A673 (cell line): ENCODE data around the gene UBA52. TPM values are rescaled to one million over a fixed set of nuclear protein-coding genes. Genes with fewer than 3 reads are reported as not detected.

Experiments
- BruUV-seq: library from RNA; stranded (reverse); fragments of 400-500 nt; replicated peaks from 2 replicates; lab custom pipeline; 2021; lab: Mats Ljungman, UMichigan
- CTCF ChIA-PET: fragments of 300-600 bp; sonication (Branson Sonifier 250); formaldehyde crosslinking; loops from one replicate; lab custom pipeline; 2022; ENCODE audit warnings: antibody characterized with exemption; lab: Charles Lee
- POLR2A ChIA-PET: fragments of 300-600 bp; sonication (Branson Sonifier 250); formaldehyde crosslinking; loops from one replicate; lab custom pipeline; 2022; ENCODE audit warnings: antibody characterized with exemption; ENCODE audit not compliant: low non-redundant PET; lab: Charles Lee
- DNase-seq: peaks from one replicate; pipeline ENCODE4 v3.0.0-alpha.2; 2015; ENCODE audit warnings: low spot score
- H3K27ac ChIP-seq: fragments of 200-600 bp; sonication (generic); 2 replicates; pipeline ENCODE4 v1.5.1; 2016; ENCODE audit warnings: mixed run types, low read depth, mild to moderate bottlenecking, mixed read lengths, antibody characterized with exemption, low read length; ENCODE audit not compliant: poor library complexity, severe bottlenecking
- H3K27me3 ChIP-seq: fragments of 200-600 bp; sonication (generic); replicated peaks from 2 replicates; pipeline ENCODE4 v1.6.1; 2017; ENCODE audit warnings: mixed run types, low read depth, mild to moderate bottlenecking, mixed read lengths, antibody characterized with exemption, low read length; ENCODE audit not compliant: insufficient read depth, poor library complexity
- H3K36me3 ChIP-seq: fragments of 200-600 bp; sonication (generic); 2 replicates; pipeline ENCODE4 v1.6.1; 2016; ENCODE audit warnings: mixed run types, mild to moderate bottlenecking, mixed read lengths, antibody characterized with exemption, low read length; ENCODE audit not compliant: insufficient read depth, poor library complexity, severe bottlenecking
- H3K4me1 ChIP-seq: fragments of 200-600 bp; sonication (generic); 2 replicates; pipeline ENCODE4 v1.6.1; 2017; ENCODE audit warnings: mixed run types, mild to moderate bottlenecking, mixed read lengths, antibody characterized with exemption, low read length; ENCODE audit not compliant: insufficient read depth, poor library complexity, severe bottlenecking
- H3K4me3 ChIP-seq: fragments of 200-600 bp; sonication (generic); 2 replicates; pipeline ENCODE4 v1.5.1; 2016; ENCODE audit warnings: low read depth, mixed run types, mild to moderate bottlenecking, mixed read lengths, low read length; ENCODE audit not compliant: poor library complexity, severe bottlenecking
- H3K9me3 ChIP-seq: fragments of 200-600 bp; sonication (generic); 2 replicates; pipeline ENCODE4 v1.6.1; 2016; ENCODE audit warnings: mixed run types, low read depth, mild to moderate bottlenecking, mixed read lengths, antibody characterized with exemption, low read length; ENCODE audit not compliant: poor library complexity, severe bottlenecking
- EZH2 ChIP-seq: fragments of 200-600 bp; sonication (generic); IDR thresholded peaks from 2 replicates; pipeline ENCODE4 v1.6.1; 2017; ENCODE audit warnings: borderline replicate concordance, low read depth, mild to moderate bottlenecking, mixed read lengths, antibody characterized with exemption, low read length; ENCODE audit not compliant: poor library complexity, severe bottlenecking
- intact Hi-C: fragments of 100-400 bp; cut with micrococcal nuclease; formaldehyde crosslinking; loops from one replicate; pipeline ENCODE4 v1.10.0; 2022; ENCODE audit not compliant: unreplicated experiment
- total RNA-seq: library from RNA; stranded (reverse); gene quantifications from 2 replicates; pipeline ENCODE4 v1.2.3, GENCODE V29; 2021
- TF ChIP-seq, protein P1 (sequence below): fragments of 300-800, 200-600 bp; sonication (generic); conservative IDR thresholded peaks from 2 replicates; pipeline ENCODE4 v1.5.1; 2017; ENCODE audit warnings: low read depth, mild to moderate bottlenecking, antibody characterized with exemption, low read length, moderate library complexity, mixed read lengths

UBA52 gene
- total RNA-seq, 1 experiment from 2014 or later, result 1,348 TPM

GRCh38 chr19:18576383-18576782 is 4.7 kb downstream of the UBA52 start:
- H3K36me3 ChIP-seq, result peaks cover 47% of the 10 kb centered on the region
- intact Hi-C loops, result no loop called here
- no peaks in the 10 kb centered on the region for H3K27me3 ChIP-seq
- ChIA-PET POLR2A (interaction anchor here (0.6 kb wide), 1 partner anchor 139 kb away, joined by 3 read pairs; no protein-coding TSS in a partner anchor), CTCF (no interaction called here)
- H3K4me3 ChIP-seq, result no peak overlapping the region
- H3K27ac ChIP-seq, result no peak overlapping the region
- no peaks in the 10 kb centered on the region for H3K9me3 ChIP-seq
- no TSS peak for BruUV-seq
- no peak for TF ChIP-seq EZH2
- TF ChIP-seq, protein P1, sequence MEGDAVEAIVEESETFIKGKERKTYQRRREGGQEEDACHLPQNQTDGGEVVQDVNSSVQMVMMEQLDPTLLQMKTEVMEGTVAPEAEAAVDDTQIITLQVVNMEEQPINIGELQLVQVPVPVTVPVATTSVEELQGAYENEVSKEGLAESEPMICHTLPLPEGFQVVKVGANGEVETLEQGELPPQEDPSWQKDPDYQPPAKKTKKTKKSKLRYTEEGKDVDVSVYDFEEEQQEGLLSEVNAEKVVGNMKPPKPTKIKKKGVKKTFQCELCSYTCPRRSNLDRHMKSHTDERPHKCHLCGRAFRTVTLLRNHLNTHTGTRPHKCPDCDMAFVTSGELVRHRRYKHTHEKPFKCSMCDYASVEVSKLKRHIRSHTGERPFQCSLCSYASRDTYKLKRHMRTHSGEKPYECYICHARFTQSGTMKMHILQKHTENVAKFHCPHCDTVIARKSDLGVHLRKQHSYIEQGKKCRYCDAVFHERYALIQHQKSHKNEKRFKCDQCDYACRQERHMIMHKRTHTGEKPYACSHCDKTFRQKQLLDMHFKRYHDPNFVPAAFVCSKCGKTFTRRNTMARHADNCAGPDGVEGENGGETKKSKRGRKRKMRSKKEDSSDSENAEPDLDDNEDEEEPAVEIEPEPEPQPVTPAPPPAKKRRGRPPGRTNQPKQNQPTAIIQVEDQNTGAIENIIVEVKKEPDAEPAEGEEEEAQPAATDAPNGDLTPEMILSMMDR, result no peak
- peaks cover 13% of the 10 kb centered on the region for H3K4me1 ChIP-seq
- no peak for DNase-seq

- Histone ChIP-seq H3K36me3 (peaks cover 47% of the 10 kb centered on the region), H3K9me3 (no peaks in the 10 kb centered on the region), H3K4me3 (no peak overlapping the region), H3K27me3 (no peaks in the 10 kb centered on the region), H3K27ac (peak overlapping the region; percentile 23), H3K4me1 (peaks cover 12% of the 10 kb centered on the region)
- ChIA-PET CTCF (no interaction called here), POLR2A (no interaction called here)
- BruUV-seq, result no TSS peak
- DNase-seq, result no peak
- no peak for TF ChIP-seq EZH2
- TF ChIP-seq, protein P1, result no peak
- intact Hi-C loops, result no loop called here
These were observed 5.8 kb downstream of the UBA52 start for GRCh38 chr19:18577365-18577914.

- peaks cover 24% of the 10 kb centered on the region for H3K36me3 ChIP-seq
- no peaks in the 10 kb centered on the region for H3K4me1 ChIP-seq
- DNase-seq, result no peak
- H3K27ac ChIP-seq, result no peak overlapping the region
- POLR2A ChIA-PET, result no interaction called here
- no peak for TF ChIP-seq EZH2
- TF ChIP-seq, protein P1, result no peak
- H3K27me3 ChIP-seq, result no peaks in the 10 kb centered on the region
- CTCF ChIA-PET, result no interaction called here
- intact Hi-C loops, result no loop called here
- no peaks in the 10 kb centered on the region for H3K9me3 ChIP-seq
- no peak overlapping the region for H3K4me3 ChIP-seq
- BruUV-seq, result no TSS peak
These were observed 8.7 kb downstream of the UBA52 start for GRCh38 chr19:18580311-18580710.
